ENCODE results near the gene ELMOD1.
A peak's percentile ranks its signal among the peaks of the same experiment; 100 is the strongest.

The ELMOD1 gene

GRCh38 chr11:107593951-107594350 is 3.0 kb downstream of the ELMOD1 start:
- DNase-seq (ENCODE audit: low spot score) = no peak
- TF ChIP-seq CTCF (IDR thresholded peaks at IDR 0.05; ENCODE audit: extremely low read depth, insufficient read depth, missing control alignments) = no peak
- in situ Hi-C loops (cut with MboI; ENCODE audit: low pct_unique_long_range_greater_than_20kb, low sequenced_read_pairs, unreplicated experiment) = no loop called here

GRCh38 chr11:107594736-107595135 is 3.8 kb downstream of the ELMOD1 start:
- TF ChIP-seq CTCF (IDR thresholded peaks at IDR 0.05; ENCODE audit: extremely low read depth, insufficient read depth, missing control alignments) = no peak
- in situ Hi-C loops (cut with MboI; ENCODE audit: low pct_unique_long_range_greater_than_20kb, low sequenced_read_pairs, unreplicated experiment) = no loop called here
- DNase-seq (ENCODE audit: low spot score) = no peak

- no peak for DNase-seq (ENCODE audit: low spot score)
- in situ Hi-C loops (cut with MboI; ENCODE audit: low pct_unique_long_range_greater_than_20kb, low sequenced_read_pairs, unreplicated experiment) = no loop called here
These were observed 7.5 kb downstream of the ELMOD1 start for GRCh38 chr11:107598225-107599139.

GRCh38 chr11:107605061-107606006 is 14.4 kb downstream of the ELMOD1 start:
- no peak for DNase-seq (ENCODE audit: low spot score)
- no peak for TF ChIP-seq CTCF (IDR thresholded peaks at IDR 0.05; ENCODE audit: extremely low read depth, insufficient read depth, missing control alignments)
- in situ Hi-C loops (cut with MboI; ENCODE audit: low pct_unique_long_range_greater_than_20kb, low sequenced_read_pairs, unreplicated experiment) = no loop called here

More at GRCh38 chr11:107598225-107599139, 7.5 kb downstream of the ELMOD1 start:
- peak; percentile 49 for TF ChIP-seq CTCF (IDR thresholded peaks at IDR 0.05; ENCODE audit: extremely low read depth, insufficient read depth, missing control alignments)

GRCh38 chr11:107606141-107606540 is 15.2 kb downstream of the ELMOD1 start:
- peak; percentile 12 for TF ChIP-seq CTCF (IDR thresholded peaks at IDR 0.05; ENCODE audit: extremely low read depth, insufficient read depth, missing control alignments)
- in situ Hi-C loops (cut with MboI; ENCODE audit: low pct_unique_long_range_greater_than_20kb, low sequenced_read_pairs, unreplicated experiment) = no loop called here
- DNase-seq (ENCODE audit: low spot score) = no peak

- no peak for DNase-seq (ENCODE audit: low spot score)
- no peak for TF ChIP-seq CTCF (IDR thresholded peaks at IDR 0.05; ENCODE audit: extremely low read depth, insufficient read depth, missing control alignments)
- in situ Hi-C loops (cut with MboI; ENCODE audit: low pct_unique_long_range_greater_than_20kb, low sequenced_read_pairs, unreplicated experiment) = no loop called here
These were observed 17.9 kb downstream of the ELMOD1 start for GRCh38 chr11:107608809-107609208.

All from GM13977 (cell line).